IPS-18c (cell line): ENCODE measurements around the gene GFOD2.

Source experiments
- H3K4me3 ChIP-seq: 2 replicates; pipeline ENCODE4 v1.7.0; 2013; ENCODE audit warnings: low read depth, mild to moderate bottlenecking, low read length, moderate library complexity; ENCODE audit not compliant: insufficient read depth
- H3K9me3 ChIP-seq: one replicate; pipeline ENCODE4 v1.6.1; 2013; ENCODE audit warnings: mild to moderate bottlenecking, low read length, moderate library complexity; ENCODE audit not compliant: control insufficient read depth, insufficient read depth

Gene GFOD2

DNA sequence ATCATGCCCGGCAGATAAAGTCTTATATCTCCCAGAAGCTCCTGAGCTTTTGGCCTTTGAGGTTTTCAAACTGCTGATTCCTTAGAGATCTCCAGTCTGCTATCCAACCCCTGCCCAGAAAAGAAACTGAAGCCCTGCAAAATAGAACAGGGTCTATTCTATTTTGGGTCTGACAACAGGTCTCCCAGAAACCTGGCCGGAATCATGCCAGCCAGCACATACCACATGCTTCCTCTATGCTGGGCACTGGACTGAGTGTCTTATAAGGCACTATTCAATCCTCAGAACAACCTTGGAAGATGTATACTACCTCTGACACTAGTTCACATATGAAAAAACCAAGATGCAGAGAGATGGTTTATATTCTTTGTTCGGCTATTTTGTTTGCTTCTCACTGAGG lies 21.3 kb upstream of the GFOD2 start:
- H3K9me3 ChIP-seq, result peaks cover 2% of the 10 kb centered on the region
- H3K4me3 ChIP-seq, result no peak overlapping the region

DNA sequence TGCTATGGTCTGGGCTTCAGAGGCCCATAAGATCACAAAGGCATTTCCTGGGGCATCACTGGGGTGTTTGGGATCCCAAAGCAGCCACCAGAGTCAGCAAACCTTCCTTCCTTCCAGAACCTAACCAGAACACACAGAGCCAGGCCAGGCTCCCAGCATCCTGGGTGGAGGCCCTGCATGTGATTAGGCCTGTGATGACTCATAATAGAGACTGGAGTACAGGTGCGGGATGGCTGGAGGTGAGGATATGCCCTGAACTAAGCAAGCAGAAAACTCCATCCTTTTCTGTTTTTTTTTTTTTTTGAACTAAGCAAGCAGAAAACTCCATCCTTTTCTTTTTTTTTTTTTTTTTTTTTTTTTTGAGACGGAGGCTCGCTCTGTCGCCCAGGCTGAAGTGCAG lies 17.7 kb upstream of the GFOD2 start:
- H3K9me3 ChIP-seq, result peaks cover 2% of the 10 kb centered on the region
- no peak overlapping the region for H3K4me3 ChIP-seq

GRCh38 chr16:67734731-67735201 lies 15.7 kb upstream of the GFOD2 start:
- Histone ChIP-seq H3K4me3 (no peak overlapping the region), H3K9me3 (peaks cover 2% of the 10 kb centered on the region)

DNA sequence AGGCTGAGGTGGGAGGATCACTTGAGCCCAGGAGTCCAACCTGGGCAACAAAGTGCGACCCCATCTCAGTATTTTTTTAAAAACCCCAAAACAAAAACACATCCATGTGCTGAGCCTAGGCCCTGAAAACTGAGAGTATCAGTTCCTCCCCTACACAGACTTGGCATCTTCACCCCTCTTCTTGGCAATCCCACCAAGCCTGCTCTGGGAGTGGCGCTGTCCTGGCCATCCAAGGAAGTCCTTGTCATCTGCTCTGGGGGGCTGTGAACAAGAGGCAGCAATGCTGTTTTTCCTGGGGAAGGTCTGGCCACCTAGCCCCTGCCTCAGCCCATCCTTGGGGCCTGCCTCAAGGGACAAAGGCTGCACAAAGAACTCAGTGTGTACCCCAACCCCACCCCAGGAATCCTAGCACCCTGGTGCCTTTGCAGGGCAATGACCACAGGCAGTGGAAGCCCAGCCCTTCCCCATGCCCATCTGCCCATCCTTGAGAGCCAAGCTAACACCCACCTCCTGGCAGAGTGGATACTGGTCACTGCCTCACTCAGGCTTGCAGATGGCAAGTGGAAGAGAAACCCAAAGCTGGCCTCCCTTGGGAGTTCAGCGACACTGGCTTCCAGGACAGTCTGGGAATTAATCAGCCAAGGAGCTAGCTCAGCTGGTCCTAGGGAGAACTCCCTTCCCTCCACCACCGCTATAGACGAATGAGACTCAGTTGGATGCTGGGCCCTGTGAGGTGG lies 14.8 kb upstream of the GFOD2 start:
- H3K9me3 ChIP-seq, result peaks cover 2% of the 10 kb centered on the region
- H3K4me3 ChIP-seq, result no peak overlapping the region; the same call in 1 of the 2 replicates

GRCh38 chr16:67731753-67732095 lies 12.6 kb upstream of the GFOD2 start:
- H3K9me3 ChIP-seq, result no peaks in the 10 kb centered on the region

GRCh38 chr16:67731071-67731752 lies 12.1 kb upstream of the GFOD2 start:
- Histone ChIP-seq H3K9me3 (no peaks in the 10 kb centered on the region), H3K4me3 (no peak overlapping the region)

More at GRCh38 chr16:67731753-67732095, 12.6 kb upstream of the GFOD2 start:
- no peak overlapping the region for H3K4me3 ChIP-seq

DNA sequence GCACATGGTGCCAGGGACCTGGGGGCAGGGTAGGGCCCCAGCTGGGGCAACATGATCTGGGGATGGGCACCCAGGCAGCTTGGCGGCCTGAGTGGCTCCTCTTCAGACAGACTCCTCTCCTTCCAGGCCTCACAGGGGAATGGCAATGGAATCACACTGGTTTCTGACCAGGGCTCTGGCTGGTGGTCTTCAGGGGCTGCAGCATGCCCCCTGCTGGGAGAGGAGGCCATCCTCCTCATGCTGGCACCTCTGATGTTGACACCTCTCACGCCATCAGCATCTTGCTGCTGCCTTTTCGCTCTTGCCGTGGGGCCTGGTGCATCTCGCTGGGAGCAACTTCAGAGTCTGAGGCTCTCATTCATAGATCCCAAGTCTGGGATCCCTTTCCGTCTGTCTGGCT lies 11.2 kb upstream of the GFOD2 start:
- Histone ChIP-seq H3K9me3 (no peaks in the 10 kb centered on the region), H3K4me3 (no peak overlapping the region)

DNA sequence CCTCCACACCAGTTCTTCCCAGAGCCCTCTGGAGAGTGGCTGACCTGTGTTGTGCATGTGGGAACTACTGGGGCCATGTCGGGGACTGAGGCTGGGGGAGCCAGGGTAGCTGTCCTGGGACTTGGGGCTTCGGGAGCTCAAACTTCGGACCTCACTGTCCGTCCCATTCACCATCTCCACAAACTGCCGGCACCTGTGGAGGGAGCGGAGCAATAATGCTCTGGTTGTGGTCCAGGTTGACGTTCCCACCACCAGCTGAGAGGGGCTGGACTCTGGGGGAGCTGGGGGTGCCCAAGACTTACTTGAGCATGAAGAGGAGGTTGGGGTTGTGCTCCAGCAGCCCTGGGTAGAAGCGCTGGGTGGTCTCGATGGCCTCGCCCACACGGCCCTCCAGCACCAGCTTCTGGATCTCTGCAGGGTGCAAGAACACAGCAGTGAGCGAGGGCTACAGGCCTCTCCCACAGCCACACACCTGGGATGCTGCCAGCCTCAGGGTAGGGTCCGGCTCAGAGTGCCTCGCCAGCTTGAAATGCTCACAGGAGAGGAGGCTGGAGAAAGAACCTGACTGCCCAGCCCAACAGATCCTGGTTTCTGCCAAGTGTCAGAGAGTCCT lies 10.6 kb upstream of the GFOD2 start:
- no peak overlapping the region for H3K4me3 ChIP-seq
- no peaks in the 10 kb centered on the region for H3K9me3 ChIP-seq

- Histone ChIP-seq H3K4me3 (no peak overlapping the region), H3K9me3 (no peaks in the 10 kb centered on the region)
Measured at GRCh38 chr16:67727521-67728485, 8.7 kb upstream of the GFOD2 start.

GRCh38 chr16:67726106-67727034 lies 7.3 kb upstream of the GFOD2 start:
- no peaks in the 10 kb centered on the region for H3K9me3 ChIP-seq
- no peak overlapping the region for H3K4me3 ChIP-seq

- H3K9me3 ChIP-seq, result no peaks in the 10 kb centered on the region
Measured at GRCh38 chr16:67723911-67724305, 4.8 kb upstream of the GFOD2 start.

GRCh38 chr16:67723151-67723910 lies 4.2 kb upstream of the GFOD2 start:
- Histone ChIP-seq H3K9me3 (no peaks in the 10 kb centered on the region), H3K4me3 (no peak overlapping the region)

More at GRCh38 chr16:67723911-67724305, 4.8 kb upstream of the GFOD2 start:
- no peak overlapping the region for H3K4me3 ChIP-seq

- Histone ChIP-seq H3K4me3 (peak overlapping the region; percentile 85; the same call in 1 of the 2 replicates), H3K9me3 (no peaks in the 10 kb centered on the region)
Measured at GRCh38 chr16:67720236-67720635, 1.1 kb upstream of the GFOD2 start.

DNA sequence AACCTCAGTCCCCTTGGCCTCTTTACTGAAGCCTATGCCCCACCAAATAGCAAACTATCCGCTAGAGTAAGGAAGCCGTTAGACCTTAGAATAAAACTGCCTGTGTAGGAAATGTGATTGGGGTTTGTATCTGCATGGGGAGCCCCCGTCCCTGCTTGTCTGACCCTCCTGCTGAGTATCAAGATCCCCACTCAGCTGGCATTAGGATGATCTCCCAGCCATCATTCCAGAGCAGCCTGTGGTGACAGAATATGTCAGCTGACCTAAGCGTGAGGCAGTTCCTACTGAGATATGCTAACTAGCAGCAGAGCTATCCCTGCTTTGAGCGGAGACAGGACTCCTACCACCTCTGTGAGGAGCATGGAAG lies 645 bp upstream of the GFOD2 start:
- Histone ChIP-seq H3K4me3 (peak overlapping the region; percentile 85), H3K9me3 (no peaks in the 10 kb centered on the region)

GRCh38 chr16:67718668-67719047 lies 458 bp downstream of the GFOD2 start:
- H3K9me3 ChIP-seq, result no peaks in the 10 kb centered on the region
- H3K4me3 ChIP-seq, result peak overlapping the region; percentile 85

DNA sequence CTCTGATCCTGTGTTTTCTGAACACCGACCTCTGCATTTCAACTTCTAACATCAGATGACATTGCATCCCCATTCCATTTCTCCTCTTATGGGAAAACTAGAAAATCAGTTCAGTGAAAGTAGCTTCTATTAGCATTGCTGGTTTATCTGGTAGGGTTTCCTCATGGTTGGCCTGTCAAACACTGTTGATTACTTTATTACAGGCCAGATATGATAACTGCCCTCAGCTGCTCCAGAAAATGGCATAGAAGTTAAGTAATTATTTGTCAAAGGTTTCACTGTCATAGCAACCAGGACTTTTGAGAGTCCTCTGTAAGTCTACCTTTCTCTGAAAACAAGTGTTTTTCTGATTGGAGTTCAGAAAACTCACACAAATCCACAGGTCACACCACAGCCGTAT lies 3.0 kb downstream of the GFOD2 start:
- Histone ChIP-seq H3K4me3 (no peak overlapping the region), H3K9me3 (no peaks in the 10 kb centered on the region)
